ENCODE measurements around the gene ANO1.
A peak's percentile ranks its signal among the peaks of the same experiment; 100 is the strongest.

Gene ANO1

GRCh38 chr11:70089631-70090030, 11.5 kb downstream of the ANO1 start:
- no peak for DNase-seq (ENCODE audit: low read depth, low spot score)
- Histone ChIP-seq H3K9ac (ENCODE audit: insufficient read length) (no peak overlapping the region), H3K36me3 (ENCODE audit: insufficient read depth, low read length) (no peaks in the 10 kb centered on the region), H3K27ac (no peak overlapping the region), H3K4me3 (no peak overlapping the region), H3K9me3 (ENCODE audit: low read depth, low read length) (no peaks in the 10 kb centered on the region)
- TF ChIP-seq FOXP2 (optimal IDR thresholded peaks at IDR 0.05; ENCODE audit: control extremely low read depth, extremely low read length, insufficient read depth) (no peak), POLR2AphosphoS5 (IDR thresholded peaks at IDR 0.05; ENCODE audit: borderline replicate concordance, low read depth, low read length) (no peak), EZH2 (IDR thresholded peaks at IDR 0.05) (no peak)

- Histone ChIP-seq H3K9ac (ENCODE audit: insufficient read length) (no peak overlapping the region), H3K9me3 (ENCODE audit: low read depth, low read length) (no peaks in the 10 kb centered on the region), H3K36me3 (ENCODE audit: insufficient read depth, low read length) (no peaks in the 10 kb centered on the region), H3K4me3 (peak overlapping the region; percentile 14; the same call in 1 of the 2 replicates), H3K27ac (no peak overlapping the region)
- TF ChIP-seq POLR2AphosphoS5 (IDR thresholded peaks at IDR 0.05; ENCODE audit: borderline replicate concordance, low read depth, low read length) (no peak), FOXP2 (optimal IDR thresholded peaks at IDR 0.05; ENCODE audit: control extremely low read depth, extremely low read length, insufficient read depth) (no peak), EZH2 (IDR thresholded peaks at IDR 0.05) (no peak)
- peak; percentile 40 for DNase-seq (ENCODE audit: low read depth, low spot score)
Measured at GRCh38 chr11:70090961-70091381, 12.9 kb downstream of the ANO1 start.

GRCh38 chr11:70091638-70092037, 13.5 kb downstream of the ANO1 start:
- Histone ChIP-seq H3K27ac (no peak overlapping the region), H3K36me3 (ENCODE audit: insufficient read depth, low read length) (no peaks in the 10 kb centered on the region), H3K9me3 (ENCODE audit: low read depth, low read length) (no peaks in the 10 kb centered on the region), H3K9ac (ENCODE audit: insufficient read length) (no peak overlapping the region), H3K4me3 (no peak overlapping the region)
- no peak for TF ChIP-seq FOXP2 (optimal IDR thresholded peaks at IDR 0.05; ENCODE audit: control extremely low read depth, extremely low read length, insufficient read depth)
- TF ChIP-seq POLR2AphosphoS5 (IDR thresholded peaks at IDR 0.05; ENCODE audit: borderline replicate concordance, low read depth, low read length), result no peak
- TF ChIP-seq EZH2 (IDR thresholded peaks at IDR 0.05), result no peak
- no peak for DNase-seq (ENCODE audit: low read depth, low spot score)

- Histone ChIP-seq H3K9me3 (ENCODE audit: low read depth, low read length) (no peaks in the 10 kb centered on the region), H3K9ac (ENCODE audit: insufficient read length) (no peak overlapping the region), H3K4me3 (no peak overlapping the region), H3K27ac (no peak overlapping the region), H3K36me3 (ENCODE audit: insufficient read depth, low read length) (no peaks in the 10 kb centered on the region)
- DNase-seq (ENCODE audit: low read depth, low spot score), result no peak
- TF ChIP-seq EZH2 (IDR thresholded peaks at IDR 0.05) (no peak), FOXP2 (optimal IDR thresholded peaks at IDR 0.05; ENCODE audit: control extremely low read depth, extremely low read length, insufficient read depth) (no peak), POLR2AphosphoS5 (IDR thresholded peaks at IDR 0.05; ENCODE audit: borderline replicate concordance, low read depth, low read length) (no peak)
Measured at GRCh38 chr11:70092959-70093715, 15.0 kb downstream of the ANO1 start.

- H3K4me3 ChIP-seq, result no peak overlapping the region
- no peak for TF ChIP-seq EZH2 (IDR thresholded peaks at IDR 0.05)
- TF ChIP-seq POLR2AphosphoS5 (IDR thresholded peaks at IDR 0.05; ENCODE audit: borderline replicate concordance, low read depth, low read length), result peak; percentile 44; the same call in 1 of the 2 replicates
- TF ChIP-seq FOXP2 (optimal IDR thresholded peaks at IDR 0.05; ENCODE audit: control extremely low read depth, extremely low read length, insufficient read depth), result no peak
- peak; percentile 70 for DNase-seq (ENCODE audit: low read depth, low spot score)
Measured at GRCh38 chr11:70095541-70096252, 17.6 kb downstream of the ANO1 start.

GRCh38 chr11:70097783-70098563, 19.9 kb downstream of the ANO1 start:
- no peaks in the 10 kb centered on the region for H3K36me3 ChIP-seq (ENCODE audit: insufficient read depth, low read length)
- no peak overlapping the region for H3K4me3 ChIP-seq
- TF ChIP-seq FOXP2 (optimal IDR thresholded peaks at IDR 0.05; ENCODE audit: control extremely low read depth, extremely low read length, insufficient read depth) (no peak), POLR2AphosphoS5 (IDR thresholded peaks at IDR 0.05; ENCODE audit: borderline replicate concordance, low read depth, low read length) (no peak), EZH2 (IDR thresholded peaks at IDR 0.05) (no peak)
- H3K9ac ChIP-seq (ENCODE audit: insufficient read length), result no peak overlapping the region
- DNase-seq (ENCODE audit: low read depth, low spot score), result no peak
- H3K27ac ChIP-seq, result no peak overlapping the region
- H3K9me3 ChIP-seq (ENCODE audit: low read depth, low read length), result no peaks in the 10 kb centered on the region

More at GRCh38 chr11:70095541-70096252, 17.6 kb downstream of the ANO1 start:
- Histone ChIP-seq H3K27ac (no peak overlapping the region), H3K9me3 (ENCODE audit: low read depth, low read length) (no peaks in the 10 kb centered on the region), H3K9ac (ENCODE audit: insufficient read length) (no peak overlapping the region), H3K36me3 (ENCODE audit: insufficient read depth, low read length) (no peaks in the 10 kb centered on the region)

- H3K9ac ChIP-seq (ENCODE audit: insufficient read length), result no peak overlapping the region
- no peak for DNase-seq (ENCODE audit: low read depth, low spot score)
- H3K9me3 ChIP-seq (ENCODE audit: low read depth, low read length), result no peaks in the 10 kb centered on the region
- H3K4me3 ChIP-seq, result no peak overlapping the region
- no peak overlapping the region for H3K27ac ChIP-seq
- no peaks in the 10 kb centered on the region for H3K36me3 ChIP-seq (ENCODE audit: insufficient read depth, low read length)
- no peak for TF ChIP-seq EZH2 (IDR thresholded peaks at IDR 0.05)
Measured at GRCh38 chr11:70098936-70099335, 20.8 kb downstream of the ANO1 start.

Data from SK-N-MC (cell line).